A549 (cell line): ENCODE measurements around the gene SIM2.

ENCODE experiments used
- ATOH8 ChIP-seq: fragments of 250-450 bp; sonication (Bioruptor Pico); IDR thresholded peaks from 2 replicates; pipeline ENCODE4 v1.5.0; 2020; ENCODE audit warnings: low read depth, mild to moderate bottlenecking, moderate library complexity
- CTCF ChIP-seq: fragments of >200 bp; sonication (Bioruptor Twin); formaldehyde crosslinking; IDR thresholded peaks from 3 replicates; pipeline ENCODE4 v1.5.1; 2016
- POLR2A ChIP-seq: IDR thresholded peaks from 2 replicates; pipeline ENCODE4 v1.6.1; 2012; ENCODE audit warnings: mild to moderate bottlenecking, low read length
- POLR2AphosphoS2 ChIP-seq: conservative IDR thresholded peaks from 2 replicates; pipeline ENCODE4 v1.6.1; 2012; ENCODE audit warnings: low read length, improper control_type of control experiment, inconsistent platforms
- RFX5 ChIP-seq: fragments of 450-650 bp; IDR thresholded peaks from 2 replicates; pipeline ENCODE4 v1.7.1; 2014; ENCODE audit warnings: antibody characterized with exemption, mild to moderate bottlenecking, moderate library complexity
- SREBF2 ChIP-seq: fragments of 450-650 bp; IDR thresholded peaks from 2 replicates; pipeline ENCODE4 v1.6.1; 2014; ENCODE audit warnings: mild to moderate bottlenecking, moderate library complexity
- TF ChIP-seq, protein P1 (sequence below): fragments of 450-650 bp; IDR thresholded peaks from 2 replicates; pipeline ENCODE4 v1.6.1; 2014; ENCODE audit warnings: antibody characterized with exemption

GRCh38 chr21:36744190-36744559 is 45.3 kb downstream of the SIM2 start:
- TF ChIP-seq CTCF (no peak), ATOH8 (no peak), RFX5 (no peak), POLR2AphosphoS2 (no peak), SREBF2 (no peak), POLR2A (no peak)
- TF ChIP-seq, protein P1, sequence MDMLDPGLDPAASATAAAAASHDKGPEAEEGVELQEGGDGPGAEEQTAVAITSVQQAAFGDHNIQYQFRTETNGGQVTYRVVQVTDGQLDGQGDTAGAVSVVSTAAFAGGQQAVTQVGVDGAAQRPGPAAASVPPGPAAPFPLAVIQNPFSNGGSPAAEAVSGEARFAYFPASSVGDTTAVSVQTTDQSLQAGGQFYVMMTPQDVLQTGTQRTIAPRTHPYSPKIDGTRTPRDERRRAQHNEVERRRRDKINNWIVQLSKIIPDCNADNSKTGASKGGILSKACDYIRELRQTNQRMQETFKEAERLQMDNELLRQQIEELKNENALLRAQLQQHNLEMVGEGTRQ, result no peak
